PFSK-1 (cell line): ENCODE measurements around the gene TTC36.

Experiments used
- FOXP2 ChIP-seq: optimal IDR thresholded peaks from 2 replicates; pipeline ENCODE3; 2011; ENCODE audit warnings: borderline replicate concordance, control low read depth, inconsistent platforms; ENCODE audit not compliant: insufficient read depth; ENCODE audit errors: extremely low read length, extremely low read depth
- POLR2AphosphoS5 ChIP-seq: IDR thresholded peaks from 2 replicates; pipeline ENCODE4 v1.6.1; 2012; ENCODE audit warnings: low read depth, mild to moderate bottlenecking, control low read depth, low read length, moderate library complexity
- SIN3A ChIP-seq: IDR thresholded peaks from 2 replicates; pipeline ENCODE4 v1.6.1; 2012; ENCODE audit warnings: mild to moderate bottlenecking, low read length, moderate library complexity, borderline replicate concordance; ENCODE audit not compliant: insufficient read depth
- TAF1 ChIP-seq: IDR thresholded peaks from 2 replicates; pipeline ENCODE4 v1.6.1; 2012; ENCODE audit warnings: low read length, control low read depth, borderline replicate concordance; ENCODE audit not compliant: insufficient read depth
- TF ChIP-seq, protein P1 (sequence below), 2 experiments: IDR thresholded peaks; 2 replicates each; pipeline versions ENCODE4 v1.6.1 to v1.8.0; 2011 to 2012; ENCODE audit warnings: low read depth in 2 of 2, low read length in 2 of 2, control low read depth in 1 of 2, inconsistent platforms in 1 of 2, mild to moderate bottlenecking in 1 of 2, moderate library complexity in 1 of 2; ENCODE audit not compliant: insufficient read depth in 1 of 2

The TTC36 gene

DNA sequence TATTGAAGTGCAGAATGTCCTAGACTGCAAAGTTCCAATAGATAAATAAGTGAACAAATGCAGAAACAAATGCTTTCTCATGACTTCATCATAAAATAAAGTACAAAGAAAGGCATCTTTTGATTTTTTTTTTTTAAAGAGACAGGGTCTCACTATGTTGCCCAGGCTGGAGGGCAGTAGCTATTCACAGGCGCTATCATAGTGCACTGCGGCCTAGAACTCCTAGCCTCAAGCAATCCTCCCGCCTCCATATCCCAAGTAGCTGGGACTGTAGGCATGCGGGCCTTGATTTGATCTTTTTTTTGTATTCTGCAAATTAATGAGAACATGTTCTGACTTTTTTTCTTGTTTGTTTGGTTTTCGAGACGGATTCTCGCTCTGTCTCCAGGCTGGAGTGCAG lies 47.4 kb downstream of the TTC36 start:
- TF ChIP-seq SIN3A (no peak), POLR2AphosphoS5 (no peak), FOXP2 (no peak), TAF1 (no peak)
- TF ChIP-seq, protein P1, sequence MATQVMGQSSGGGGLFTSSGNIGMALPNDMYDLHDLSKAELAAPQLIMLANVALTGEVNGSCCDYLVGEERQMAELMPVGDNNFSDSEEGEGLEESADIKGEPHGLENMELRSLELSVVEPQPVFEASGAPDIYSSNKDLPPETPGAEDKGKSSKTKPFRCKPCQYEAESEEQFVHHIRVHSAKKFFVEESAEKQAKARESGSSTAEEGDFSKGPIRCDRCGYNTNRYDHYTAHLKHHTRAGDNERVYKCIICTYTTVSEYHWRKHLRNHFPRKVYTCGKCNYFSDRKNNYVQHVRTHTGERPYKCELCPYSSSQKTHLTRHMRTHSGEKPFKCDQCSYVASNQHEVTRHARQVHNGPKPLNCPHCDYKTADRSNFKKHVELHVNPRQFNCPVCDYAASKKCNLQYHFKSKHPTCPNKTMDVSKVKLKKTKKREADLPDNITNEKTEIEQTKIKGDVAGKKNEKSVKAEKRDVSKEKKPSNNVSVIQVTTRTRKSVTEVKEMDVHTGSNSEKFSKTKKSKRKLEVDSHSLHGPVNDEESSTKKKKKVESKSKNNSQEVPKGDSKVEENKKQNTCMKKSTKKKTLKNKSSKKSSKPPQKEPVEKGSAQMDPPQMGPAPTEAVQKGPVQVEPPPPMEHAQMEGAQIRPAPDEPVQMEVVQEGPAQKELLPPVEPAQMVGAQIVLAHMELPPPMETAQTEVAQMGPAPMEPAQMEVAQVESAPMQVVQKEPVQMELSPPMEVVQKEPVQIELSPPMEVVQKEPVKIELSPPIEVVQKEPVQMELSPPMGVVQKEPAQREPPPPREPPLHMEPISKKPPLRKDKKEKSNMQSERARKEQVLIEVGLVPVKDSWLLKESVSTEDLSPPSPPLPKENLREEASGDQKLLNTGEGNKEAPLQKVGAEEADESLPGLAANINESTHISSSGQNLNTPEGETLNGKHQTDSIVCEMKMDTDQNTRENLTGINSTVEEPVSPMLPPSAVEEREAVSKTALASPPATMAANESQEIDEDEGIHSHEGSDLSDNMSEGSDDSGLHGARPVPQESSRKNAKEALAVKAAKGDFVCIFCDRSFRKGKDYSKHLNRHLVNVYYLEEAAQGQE (IDR thresholded peaks at IDR 0.05; ENCODE audit: insufficient read depth in 1 of 2, low read depth in 2 of 2, low read length in 2 of 2), result no peak
